Peyer's patch (tissue), 4 donors: ENCODE measurements around the gene USP10. TPM values are rescaled to one million over a fixed set of nuclear protein-coding genes. Genes with fewer than 3 reads are reported as not detected.
A peak's percentile ranks its signal among the peaks of the same experiment; 100 is the strongest.

Experiments used
- DNase-seq, 3 donors: peaks; one replicate each; pipeline ENCODE4 v3.0.0-alpha.2; 2017 to 2019
- H3K27ac ChIP-seq, 4 donors: fragments of 200-600 bp; sonication (generic); one replicate each; pipeline ENCODE4 v1.5.1; 2016 to 2019
- H3K27me3 ChIP-seq, 2 donors: fragments of 200-600 bp; sonication (generic); one replicate each; pipeline ENCODE4 v1.5.1; 2019
- H3K36me3 ChIP-seq, 3 donors: fragments of 200-600 bp; sonication (generic); one replicate each; pipeline ENCODE4 v1.5.1; 2016 to 2019
- H3K4me1 ChIP-seq, 4 donors: fragments of 200-600 bp; sonication (generic); one replicate each; pipeline ENCODE4 v1.5.1; 2016 to 2019
- H3K4me3 ChIP-seq, 4 donors: fragments of 200-600 bp; sonication (generic); 1 replicate in 3 of 4; 2 replicates in 1 of 4; pipeline ENCODE4 v1.5.1; 2016 to 2019; ENCODE audit warnings: mild to moderate bottlenecking in 1 of 4
- H3K9me3 ChIP-seq, 4 donors: fragments of 200-600 bp; sonication (generic); one replicate each; pipeline ENCODE4 v1.5.1; 2016 to 2019; ENCODE audit warnings: mild to moderate bottlenecking in 1 of 4
- POLR2A ChIP-seq, 2 donors: fragments of 450-650 bp; IDR thresholded peaks; one replicate each; pipeline ENCODE4 v1.5.1; 2017; ENCODE audit warnings: antibody characterized with exemption in 2 of 2, mild to moderate bottlenecking in 2 of 2, moderate library complexity in 2 of 2
- total RNA-seq, 4 donors: library from RNA; depleted of rRNA; stranded (reverse); fragments of >200 nt; gene quantifications; one replicate each; pipeline ENCODE4 v1.1.0, GENCODE V29; 2016
- TF ChIP-seq, protein P1 (sequence below), 6 experiments: fragments of 450-650 bp in 4 of 6; fragments of 200-600 bp in 2 of 6; sonication (generic) in 1 of 6; IDR thresholded peaks; one replicate each; pipeline ENCODE4 v1.5.1; 2017 to 2019; ENCODE audit warnings: antibody characterized with exemption in 6 of 6, mild to moderate bottlenecking in 3 of 6, moderate library complexity in 1 of 6

Gene USP10
- total RNA-seq, 4 donors from 2014 or later = 48.0 to 85.5 (median 59.9) TPM

DNA sequence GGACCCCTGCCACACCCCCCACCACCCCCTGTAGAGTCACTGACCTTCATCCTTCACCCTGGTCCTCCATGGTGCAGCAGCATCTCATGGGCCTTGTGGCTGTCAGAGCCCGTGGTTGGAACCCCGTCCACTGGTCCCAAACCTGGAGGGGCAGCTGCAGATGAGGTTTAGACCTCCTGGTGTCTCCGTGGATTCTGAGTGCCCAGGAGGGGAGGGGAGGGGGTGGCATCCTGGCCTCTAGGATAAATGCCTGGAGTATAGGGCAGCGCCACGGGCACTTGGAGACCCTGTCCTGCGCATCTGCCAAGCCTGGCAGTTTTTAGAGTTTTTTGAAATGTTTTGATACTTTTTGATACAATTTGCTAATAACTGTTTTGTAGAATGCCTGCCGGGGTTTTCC lies 34.0 kb upstream of the USP10 start:
- Histone ChIP-seq H3K27me3 (no peaks in the 10 kb centered on the region), H3K9me3 (no peaks in the 10 kb centered on the region), H3K4me3 (no peak overlapping the region), H3K27ac (no peak overlapping the region), H3K4me1 (peaks cover 0 to 8% (median 0%) of the 10 kb centered on the region in 4 donors), H3K36me3 (peaks cover 0 to 39% (median 0%) of the 10 kb centered on the region in 3 donors)
- TF ChIP-seq POLR2A (IDR thresholded peaks at IDR 0.05) = no peak
- TF ChIP-seq, protein P1, sequence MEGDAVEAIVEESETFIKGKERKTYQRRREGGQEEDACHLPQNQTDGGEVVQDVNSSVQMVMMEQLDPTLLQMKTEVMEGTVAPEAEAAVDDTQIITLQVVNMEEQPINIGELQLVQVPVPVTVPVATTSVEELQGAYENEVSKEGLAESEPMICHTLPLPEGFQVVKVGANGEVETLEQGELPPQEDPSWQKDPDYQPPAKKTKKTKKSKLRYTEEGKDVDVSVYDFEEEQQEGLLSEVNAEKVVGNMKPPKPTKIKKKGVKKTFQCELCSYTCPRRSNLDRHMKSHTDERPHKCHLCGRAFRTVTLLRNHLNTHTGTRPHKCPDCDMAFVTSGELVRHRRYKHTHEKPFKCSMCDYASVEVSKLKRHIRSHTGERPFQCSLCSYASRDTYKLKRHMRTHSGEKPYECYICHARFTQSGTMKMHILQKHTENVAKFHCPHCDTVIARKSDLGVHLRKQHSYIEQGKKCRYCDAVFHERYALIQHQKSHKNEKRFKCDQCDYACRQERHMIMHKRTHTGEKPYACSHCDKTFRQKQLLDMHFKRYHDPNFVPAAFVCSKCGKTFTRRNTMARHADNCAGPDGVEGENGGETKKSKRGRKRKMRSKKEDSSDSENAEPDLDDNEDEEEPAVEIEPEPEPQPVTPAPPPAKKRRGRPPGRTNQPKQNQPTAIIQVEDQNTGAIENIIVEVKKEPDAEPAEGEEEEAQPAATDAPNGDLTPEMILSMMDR (IDR thresholded peaks at IDR 0.05) = no peak
- no peak for DNase-seq

DNA sequence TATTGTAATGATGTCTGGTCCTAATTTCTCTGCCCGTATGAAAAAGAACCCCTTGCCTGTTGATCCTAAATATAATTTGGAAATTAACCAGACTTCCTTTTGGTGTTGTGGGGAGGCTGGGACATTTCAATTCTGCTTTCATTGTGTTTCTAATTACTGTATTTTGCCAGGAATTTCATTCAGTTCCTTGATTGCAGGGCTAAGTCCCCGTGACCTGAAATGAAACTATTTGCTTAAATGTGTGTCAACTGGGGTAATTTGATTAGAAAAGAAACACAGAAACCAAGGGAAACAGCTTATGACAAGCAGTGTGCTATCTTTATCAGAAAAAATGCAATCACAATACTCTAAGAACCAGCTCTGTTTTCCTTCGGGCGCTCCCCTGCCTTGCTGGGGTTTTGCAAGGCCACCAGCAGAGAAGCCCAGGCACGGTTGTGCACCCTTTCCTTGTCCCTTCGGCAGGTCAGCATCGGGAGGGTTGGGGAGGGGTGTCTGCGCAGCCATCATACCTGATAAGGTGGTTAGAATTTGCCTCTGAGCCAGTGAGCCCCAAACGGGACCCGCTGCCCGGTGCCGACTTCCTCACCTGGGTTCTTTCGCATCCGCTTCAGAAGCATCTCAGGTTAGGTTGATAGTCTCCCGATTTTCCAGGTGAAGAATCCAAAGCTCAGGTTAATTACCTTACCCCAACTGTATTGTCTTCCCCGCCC lies 32.0 kb upstream of the USP10 start:
- Histone ChIP-seq H3K36me3 (peaks cover 0 to 20% (median 0%) of the 10 kb centered on the region in 3 donors), H3K4me1 (peaks cover 0 to 8% (median 0%) of the 10 kb centered on the region in 4 donors), H3K4me3 (no peak overlapping the region), H3K27me3 (no peaks in the 10 kb centered on the region), H3K9me3 (no peaks in the 10 kb centered on the region), H3K27ac (no peak overlapping the region)
- no peak for TF ChIP-seq POLR2A (IDR thresholded peaks at IDR 0.05)
- TF ChIP-seq, protein P1 (IDR thresholded peaks at IDR 0.05) = no peak
- DNase-seq = no peak

DNA sequence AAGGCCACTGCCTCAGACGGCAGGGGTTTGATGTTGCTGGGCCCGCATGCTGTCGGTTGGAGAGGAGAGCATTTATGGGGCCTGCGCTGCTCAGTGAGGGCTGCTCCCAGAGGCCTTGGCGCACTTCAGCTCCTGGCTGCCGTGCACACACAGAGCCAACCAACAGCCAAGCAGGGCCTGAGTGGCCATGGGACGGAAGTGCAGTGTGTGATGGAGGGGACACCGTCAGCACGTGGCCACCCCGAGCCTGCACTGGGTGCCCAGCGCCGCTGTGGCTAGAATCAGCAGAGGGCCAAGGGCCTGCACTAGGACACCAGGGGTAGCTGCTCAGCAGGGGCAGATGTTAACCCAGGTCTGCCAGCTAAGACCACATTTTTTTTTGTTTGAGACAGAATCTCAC lies 29.7 kb upstream of the USP10 start:
- TF ChIP-seq, protein P1 (IDR thresholded peaks at IDR 0.05) = no peak
- TF ChIP-seq POLR2A (IDR thresholded peaks at IDR 0.05) = no peak
- no peak for DNase-seq
- Histone ChIP-seq H3K4me1 (peaks cover 0 to under 1% (median 0%) of the 10 kb centered on the region in 4 donors), H3K36me3 (peaks cover 0 to 5% (median 0%) of the 10 kb centered on the region in 3 donors), H3K9me3 (no peaks in the 10 kb centered on the region), H3K4me3 (no peak overlapping the region), H3K27me3 (no peaks in the 10 kb centered on the region), H3K27ac (no peak overlapping the region)

DNA sequence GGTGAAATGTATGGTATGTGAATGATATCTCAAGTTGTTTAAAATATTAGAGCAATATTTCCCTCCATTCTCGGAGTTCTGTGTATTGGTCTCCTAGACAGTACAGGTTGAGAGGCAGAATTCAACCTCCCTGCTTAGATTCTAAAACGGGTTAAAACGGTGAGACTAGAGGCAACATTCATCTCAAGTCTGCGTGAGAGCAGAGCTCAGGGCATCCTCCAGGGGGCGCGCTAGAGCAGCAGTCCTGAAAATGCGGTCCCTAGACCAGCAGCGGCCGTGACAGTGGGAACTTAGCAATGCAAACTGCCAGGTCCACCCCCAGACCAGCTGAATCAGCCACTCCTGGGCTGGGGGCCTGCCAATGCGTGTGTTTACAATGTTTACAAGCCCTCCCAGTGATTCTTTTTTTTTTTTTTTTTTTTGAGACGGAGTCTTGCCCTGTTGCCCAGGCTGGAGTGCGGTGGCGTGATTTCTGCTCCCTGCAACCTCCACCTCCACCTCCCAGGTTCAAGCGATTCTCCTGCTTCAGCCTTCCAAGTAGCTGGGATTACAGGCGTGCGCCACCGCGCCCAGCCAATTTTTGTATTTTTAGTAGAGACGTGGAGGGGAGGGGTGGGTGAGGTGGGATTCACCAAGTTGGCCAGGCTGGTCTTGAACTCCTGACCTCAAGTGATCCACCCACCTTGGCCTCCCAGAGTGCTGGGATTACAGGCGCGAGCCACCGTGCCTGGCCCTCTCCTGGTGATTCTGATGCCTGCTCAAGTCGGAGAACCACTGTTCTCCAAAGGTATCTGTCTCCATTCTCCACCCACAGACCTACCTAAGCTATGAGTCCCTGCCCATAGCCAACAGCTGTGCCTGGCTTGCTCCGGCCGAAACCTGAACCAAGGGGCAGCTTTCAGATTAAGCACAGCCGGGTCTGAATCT lies 27.3 kb upstream of the USP10 start:
- Histone ChIP-seq H3K4me1 (no peaks in the 10 kb centered on the region), H3K9me3 (no peaks in the 10 kb centered on the region), H3K36me3 (no peaks in the 10 kb centered on the region), H3K4me3 (no peak overlapping the region), H3K27me3 (no peaks in the 10 kb centered on the region), H3K27ac (no peak overlapping the region)
- peak; percentile 75 to 92 (median 88) for DNase-seq
- no peak for TF ChIP-seq POLR2A (IDR thresholded peaks at IDR 0.05)
- TF ChIP-seq, protein P1 (IDR thresholded peaks at IDR 0.05) = peak; percentile 87 to 92 (median 89)

DNA sequence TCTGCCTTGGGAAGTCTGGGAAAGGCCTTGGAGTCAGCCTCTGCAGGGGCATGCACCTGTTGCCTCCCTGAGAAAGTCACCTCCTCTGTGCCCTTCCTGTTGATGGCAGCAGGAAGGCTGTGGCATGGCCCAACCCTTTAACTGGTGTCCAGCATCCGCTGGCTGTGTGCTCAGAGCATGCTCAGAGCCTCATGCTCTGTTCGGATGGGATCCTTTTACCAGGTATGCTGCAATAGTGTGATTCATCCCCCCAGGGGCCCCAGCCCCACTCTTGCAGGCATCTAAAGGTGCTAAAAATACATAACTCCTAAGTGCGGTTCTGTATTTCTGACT lies 26.6 kb upstream of the USP10 start:
- Histone ChIP-seq H3K27ac (no peak overlapping the region), H3K27me3 (no peaks in the 10 kb centered on the region), H3K4me3 (no peak overlapping the region), H3K4me1 (no peaks in the 10 kb centered on the region), H3K9me3 (no peaks in the 10 kb centered on the region), H3K36me3 (no peaks in the 10 kb centered on the region)
- TF ChIP-seq POLR2A (IDR thresholded peaks at IDR 0.05) = no peak
- TF ChIP-seq, protein P1 (IDR thresholded peaks at IDR 0.05) = no peak
- no peak for DNase-seq
